Colonic mucosa (tissue), 4 donors: ENCODE results near the gene ZSCAN12. TPM values are rescaled to one million over a fixed set of nuclear protein-coding genes. Genes with fewer than 3 reads are reported as not detected.
A peak's percentile ranks its signal among the peaks of the same experiment; 100 is the strongest.

Source experiments
- DNase-seq: peaks from one replicate; pipeline ENCODE4 v3.0.0-alpha.2; 2020
- H3K27ac ChIP-seq: fragments of 200-600 bp; one replicate; pipeline ENCODE4 v1.8.0; 2021
- H3K27me3 ChIP-seq: fragments of 200-600 bp; one replicate; pipeline ENCODE4 v1.8.0; 2021
- H3K36me3 ChIP-seq: fragments of 200-600 bp; one replicate; pipeline ENCODE4 v1.8.0; 2021
- H3K4me1 ChIP-seq: fragments of 200-600 bp; one replicate; pipeline ENCODE4 v1.8.0; 2021; ENCODE audit warnings: mild to moderate bottlenecking
- H3K4me3 ChIP-seq: fragments of 200-600 bp; one replicate; pipeline ENCODE4 v1.8.0; 2021
- H3K9ac ChIP-seq, 2 donors: one replicate each; pipeline ENCODE4 v1.7.0; 2013; ENCODE audit warnings: control low read depth in 2 of 2, low read depth in 2 of 2, low read length in 2 of 2
- H3K9me3 ChIP-seq: fragments of 200-600 bp; one replicate; pipeline ENCODE4 v1.8.0; 2021
- CTCF ChIP-seq: fragments of 200-600 bp; IDR thresholded peaks from one replicate; pipeline ENCODE4 v1.8.0; 2022; ENCODE audit warnings: antibody characterized with exemption, mild to moderate bottlenecking
- intact Hi-C: fragments of 100-400 bp; cut with DNase I; formaldehyde crosslinking; loops from one replicate; pipeline ENCODE4 v1.14.1; 2022
- total RNA-seq, 2 donors: library from RNA; stranded (reverse); fragmentation: NEBNext Ultra II Directional in 1 of 2; extraction: Animal tissue kit (Norgen Biotek cat#: 25700) in 1 of 2; gene quantifications; one replicate each; pipeline ENCODE4 v1.2.1, GENCODE V29; 2021
- donor health status: healthy.
- donor health status: DM: no; HTN: no; CAD: no.
- donor health status: DM: no; HTN: no; CAD: no.

ZSCAN12 gene
- total RNA-seq, 2 donors from 2014 or later = 4.5 to 4.9 TPM

- peak overlapping the region; percentile 16 to 78 for H3K9ac ChIP-seq
- H3K9me3 ChIP-seq = no peaks in the 10 kb centered on the region
- TF ChIP-seq CTCF = no peak
- H3K4me1 ChIP-seq = no peaks in the 10 kb centered on the region
- no peak for DNase-seq
- H3K36me3 ChIP-seq = no peaks in the 10 kb centered on the region
- H3K27ac ChIP-seq = peak overlapping the region; percentile 85
- intact Hi-C loops = loop anchor here (5.0 to 10.0 kb wide), 3 partner anchors 132 to 452 kb away; partner anchors contain the start of gene ZSCAN9
- H3K27me3 ChIP-seq = no peaks in the 10 kb centered on the region
- H3K4me3 ChIP-seq = peak overlapping the region; percentile 50
Observed at GRCh38 chr6:28356666-28357020, 42.9 kb downstream of the ZSCAN12 start.

GRCh38 chr6:28355743-28356665 lies 43.5 kb downstream of the ZSCAN12 start:
- DNase-seq = peak; percentile 91
- no peaks in the 10 kb centered on the region for H3K27me3 ChIP-seq
- H3K27ac ChIP-seq = peak overlapping the region; percentile 85
- no peaks in the 10 kb centered on the region for H3K36me3 ChIP-seq
- peak; percentile 69 for TF ChIP-seq CTCF
- peak overlapping the region; percentile 64 to 78 for H3K9ac ChIP-seq
- H3K4me3 ChIP-seq = peak overlapping the region; percentile 50
- H3K9me3 ChIP-seq = no peaks in the 10 kb centered on the region
- intact Hi-C loops = loop anchor here (5.0 to 10.0 kb wide), 3 partner anchors 131 to 451 kb away; partner anchors contain the start of gene ZSCAN9
- peaks cover 4% of the 10 kb centered on the region for H3K4me1 ChIP-seq

GRCh38 chr6:28354688-28355554 lies 44.6 kb downstream of the ZSCAN12 start:
- intact Hi-C loops = loop anchor here (5.0 to 10.0 kb wide), 3 partner anchors 130 to 450 kb away; partner anchors contain the start of gene ZSCAN9
- H3K9ac ChIP-seq = peak overlapping the region; percentile 64 to 78
- peak overlapping the region; percentile 50 for H3K4me3 ChIP-seq
- DNase-seq = no peak
- no peaks in the 10 kb centered on the region for H3K9me3 ChIP-seq
- H3K36me3 ChIP-seq = no peaks in the 10 kb centered on the region
- peaks cover 4% of the 10 kb centered on the region for H3K4me1 ChIP-seq
- no peak for TF ChIP-seq CTCF
- no peaks in the 10 kb centered on the region for H3K27me3 ChIP-seq
- H3K27ac ChIP-seq = peak overlapping the region; percentile 85

GRCh38 chr6:28353981-28354676 lies 45.4 kb downstream of the ZSCAN12 start:
- peaks cover 4% of the 10 kb centered on the region for H3K4me1 ChIP-seq
- H3K36me3 ChIP-seq = no peaks in the 10 kb centered on the region
- H3K9me3 ChIP-seq = no peaks in the 10 kb centered on the region
- H3K4me3 ChIP-seq = no peak overlapping the region
- peak; percentile 79 for DNase-seq
- H3K27me3 ChIP-seq = no peaks in the 10 kb centered on the region
- peak overlapping the region; percentile 60 to 67 for H3K9ac ChIP-seq
- peak overlapping the region; percentile 45 for H3K27ac ChIP-seq
- TF ChIP-seq CTCF = no peak
- intact Hi-C loops = loop anchor here (10.0 kb wide), 2 partner anchors 129 to 449 kb away; partner anchors contain the start of gene ZSCAN9

GRCh38 chr6:28353356-28353755 lies 46.2 kb downstream of the ZSCAN12 start:
- Histone ChIP-seq H3K4me3 (no peak overlapping the region), H3K27ac (no peak overlapping the region), H3K27me3 (no peaks in the 10 kb centered on the region), H3K4me1 (peaks cover 4% of the 10 kb centered on the region), H3K9ac (peak overlapping the region; percentile 60 to 67), H3K9me3 (no peaks in the 10 kb centered on the region), H3K36me3 (no peaks in the 10 kb centered on the region)
- no peak for TF ChIP-seq CTCF
- intact Hi-C loops = loop anchor here (10.0 kb wide), 2 partner anchors 129 to 449 kb away; partner anchors contain the start of gene ZSCAN9
- no peak for DNase-seq
